NCI-H146 (cell line): ENCODE results near the gene ZNF766.
A peak's percentile ranks its signal among the peaks of the same experiment; 100 is the strongest.
"Not testable (repeated sequence)": the region's sequence is repeated elsewhere in the genome, so short reads cannot be mapped to it uniquely, and the experiment has no call there.

Experiments used
- DNase-seq: peaks from one replicate; lab custom pipeline; 2025; lab: John Stamatoyannopoulos, UW

Gene ZNF766

DNA sequence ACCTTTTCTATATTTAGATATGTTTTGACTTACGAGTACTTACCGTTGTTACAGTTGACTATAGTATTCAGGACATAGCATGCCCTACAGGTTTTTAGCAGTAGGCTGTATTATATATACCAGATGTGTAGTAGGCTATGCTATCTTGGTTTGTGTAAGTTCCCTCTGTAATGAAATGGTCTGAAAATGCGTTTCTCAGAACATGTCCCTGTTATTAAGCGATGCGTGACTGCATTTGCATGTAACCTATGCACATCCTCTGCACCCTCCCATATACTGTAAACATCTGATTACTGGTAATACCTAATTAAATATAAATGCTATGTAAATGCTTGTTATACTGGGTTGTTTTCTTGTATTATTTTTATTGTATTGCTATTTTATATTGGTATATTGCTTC is 6.6 kb downstream of the ZNF766 start:
- no peak for DNase-seq

DNA sequence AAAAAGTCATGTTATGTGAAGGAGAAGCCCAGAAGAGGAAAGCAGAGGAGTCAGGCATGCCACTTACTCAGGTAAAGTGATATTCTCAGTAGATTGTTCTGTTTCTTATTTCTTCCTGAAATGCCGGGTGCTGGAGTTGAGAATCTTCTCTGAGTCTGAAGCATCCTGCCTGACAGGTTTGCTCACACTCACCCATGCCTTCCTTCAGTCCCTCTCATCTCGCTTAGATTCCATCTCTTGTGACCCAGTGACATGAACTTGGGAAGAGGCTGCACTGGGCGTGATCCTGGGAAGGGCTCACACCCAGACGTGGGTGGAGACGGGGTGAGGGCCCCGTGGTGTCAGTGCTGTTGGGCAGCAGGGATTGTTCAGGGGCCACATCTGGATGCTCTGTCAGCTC is 8.1 kb downstream of the ZNF766 start:
- DNase-seq: no peak

DNA sequence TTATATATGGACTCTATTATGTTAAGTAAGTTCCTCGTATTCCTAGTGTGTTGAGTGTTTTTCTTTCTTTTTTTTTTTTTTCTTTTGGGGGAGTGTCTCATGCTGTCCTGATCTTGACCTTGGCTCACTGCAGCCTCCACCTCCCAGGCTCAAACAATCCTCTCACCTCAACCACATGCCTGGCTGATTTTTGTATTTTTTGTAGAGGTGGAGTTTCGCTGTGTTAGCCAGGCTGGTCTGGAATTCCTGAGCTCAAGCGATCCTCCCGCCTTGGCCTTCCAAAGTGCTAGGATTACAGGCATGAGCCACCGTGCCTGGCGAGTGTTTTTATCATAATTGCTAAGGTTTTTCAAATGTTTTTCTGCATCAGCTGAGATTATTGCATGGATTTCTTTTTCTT is 16.9 kb downstream of the ZNF766 start:
- DNase-seq: no peak

DNA sequence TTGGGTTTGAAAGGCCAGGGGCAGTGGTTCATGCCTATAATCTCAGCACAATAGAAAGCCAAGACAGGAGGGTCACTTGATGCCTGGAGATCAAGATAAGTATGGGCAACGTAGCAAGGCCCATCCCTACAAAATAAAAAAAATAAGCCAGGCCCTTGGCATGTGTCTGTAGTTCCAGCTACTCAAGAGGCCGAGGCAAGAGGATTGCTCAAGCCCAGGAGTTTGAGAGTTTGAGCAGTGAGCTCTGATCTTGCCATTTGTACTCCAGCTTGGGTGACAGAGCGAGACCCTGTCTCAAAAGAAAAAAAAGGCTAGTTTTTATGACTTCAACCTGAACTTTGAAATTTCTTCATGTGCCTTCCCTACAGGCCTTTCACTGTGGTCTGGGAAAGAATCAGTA is 22.4 kb downstream of the ZNF766 start:
- no peak for DNase-seq

DNA sequence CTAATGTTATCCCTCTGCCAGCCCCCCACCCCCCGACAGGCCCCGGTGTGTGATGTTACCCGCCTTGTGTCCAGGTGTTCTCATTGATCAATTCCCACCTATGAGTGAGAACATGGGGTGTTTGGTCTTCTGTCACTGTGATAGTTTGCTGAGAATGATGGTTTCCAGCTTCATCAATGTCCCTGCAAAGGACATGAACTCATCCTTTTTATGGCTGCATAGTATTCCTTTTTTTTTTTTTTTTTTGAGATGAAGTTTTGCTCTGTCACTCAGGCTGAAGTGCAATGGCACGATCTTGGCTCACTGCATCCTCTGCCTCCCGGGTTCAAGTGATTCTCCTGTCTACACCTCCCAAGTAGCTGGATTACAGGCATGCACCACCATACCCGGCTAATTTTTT is 23.6 kb downstream of the ZNF766 start:
- DNase-seq: not testable (repeated sequence)

DNA sequence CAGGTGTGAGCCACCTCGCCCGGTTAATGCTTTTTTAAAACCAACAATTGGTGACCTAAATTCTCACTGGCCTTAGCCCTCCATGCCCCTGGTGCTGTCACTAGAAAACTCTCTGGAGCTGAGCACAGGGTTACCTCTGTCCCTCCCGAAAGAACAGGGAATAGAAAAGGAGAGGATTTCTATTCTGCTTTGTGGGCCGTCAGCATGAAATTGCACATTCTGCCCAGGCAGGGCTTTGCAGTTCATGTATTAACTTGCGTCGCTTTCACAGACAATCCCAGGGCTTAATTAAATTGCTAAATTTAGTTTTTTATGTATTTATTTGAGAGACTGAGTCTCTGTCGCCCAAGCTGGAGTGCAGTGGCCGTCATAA is 27.0 kb downstream of the ZNF766 start:
- DNase-seq: no peak

DNA sequence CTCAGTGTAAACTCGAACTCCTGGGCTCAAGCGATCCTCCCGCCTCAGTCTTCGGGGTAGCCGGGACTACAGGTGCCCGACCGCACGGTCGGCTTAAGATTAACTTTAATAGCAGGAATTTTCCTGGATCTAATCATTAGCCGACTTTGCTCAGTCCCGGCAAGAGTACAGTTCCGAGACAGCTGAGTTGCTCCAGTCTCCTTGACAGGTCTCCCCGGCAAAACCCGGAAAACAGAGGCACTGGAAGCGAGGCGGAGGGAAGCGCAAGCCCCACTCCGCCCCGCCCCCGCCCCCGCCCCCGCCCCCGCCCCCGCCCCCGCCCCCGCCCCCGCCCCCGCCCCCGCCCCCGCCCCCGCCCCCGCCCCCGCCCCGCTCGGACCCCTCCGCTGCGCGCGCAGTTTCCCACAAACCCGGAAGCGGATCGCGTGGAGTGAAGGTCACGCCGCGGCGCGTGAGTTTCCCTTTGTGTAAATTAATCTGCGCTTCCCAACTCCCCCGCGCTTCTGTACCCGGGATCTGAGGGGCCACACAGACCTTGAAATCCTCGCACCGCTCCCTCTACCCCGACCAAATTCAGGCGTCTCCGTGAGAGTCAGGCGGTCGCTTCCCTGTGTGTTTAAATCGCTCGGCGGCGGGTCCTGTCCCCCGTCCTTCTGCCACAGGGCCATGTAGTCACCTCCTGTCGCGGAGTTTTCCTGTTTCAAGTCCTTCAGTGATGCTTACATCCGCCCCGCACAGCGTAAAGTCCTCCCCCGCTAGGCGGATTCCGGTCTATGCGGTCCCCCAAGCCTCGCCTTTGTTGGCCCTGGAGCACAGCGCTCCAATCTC is 27.6 kb downstream of the ZNF766 start, which contains the start of gene ZNF480:
Gene ZNF480 (plus strand): TSS at position 397 of the 828 bp plus-strand sequence. CDS start 3,244 bp downstream, outside the sequence.
- DNase-seq: peak; percentile 94

DNA sequence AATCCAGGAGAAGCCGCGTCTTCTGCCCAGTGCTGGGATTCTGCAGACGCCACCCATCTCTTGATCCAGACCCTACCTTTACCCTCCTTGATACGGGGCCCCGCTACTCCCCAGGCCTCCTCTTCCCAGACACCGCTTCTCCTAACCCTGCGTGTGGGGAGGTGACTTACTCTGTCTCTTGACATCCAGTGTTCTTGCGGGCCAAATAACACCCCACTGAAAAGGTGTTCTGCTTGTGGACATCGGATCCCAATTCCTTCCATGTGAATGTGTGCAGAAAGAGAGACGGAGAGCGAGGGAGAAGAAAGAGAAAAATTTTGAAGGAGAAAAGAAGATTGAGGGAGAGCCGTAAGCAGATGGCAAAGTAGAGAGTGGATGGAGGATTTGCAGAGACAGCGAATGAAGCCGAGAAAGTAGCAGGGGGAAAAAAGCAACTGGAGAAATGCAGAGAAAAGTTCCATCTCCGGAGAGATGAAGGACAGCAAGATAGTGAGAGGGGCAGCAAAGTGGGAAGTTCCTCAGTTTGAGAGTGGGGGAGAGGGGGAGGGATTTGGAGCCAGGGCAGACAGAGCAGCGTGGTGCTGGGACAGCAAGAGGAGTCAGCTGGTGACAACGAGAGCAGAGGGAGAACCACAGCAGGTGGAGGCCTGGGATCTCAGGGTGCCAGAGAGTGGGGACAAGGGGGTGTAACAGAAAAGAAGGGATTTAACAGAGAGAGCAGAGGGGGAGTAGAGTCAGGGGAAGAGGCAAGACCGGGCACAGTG is 28.4 kb downstream of the ZNF766 start:
- no peak for DNase-seq

DNA sequence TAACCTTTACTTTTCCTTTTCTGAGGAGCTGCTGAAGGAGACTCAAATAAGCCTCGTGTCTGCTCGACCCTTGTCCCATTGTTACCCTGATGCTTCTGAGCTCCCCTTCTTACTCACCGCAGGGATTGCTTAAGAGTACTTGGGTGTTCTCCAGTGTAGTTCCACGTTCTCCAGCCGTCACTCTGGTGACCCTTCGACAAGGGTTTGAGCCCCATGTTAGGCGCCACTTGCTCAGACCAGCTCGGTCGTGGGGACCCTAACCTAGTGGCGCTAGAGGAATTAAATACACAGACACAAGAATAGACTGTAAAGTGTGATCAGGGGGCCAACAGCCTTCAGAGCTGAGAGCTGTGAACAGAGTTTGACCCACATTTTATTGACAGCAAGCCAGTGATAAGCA is 37.9 kb downstream of the ZNF766 start:
- DNase-seq: no peak

DNA sequence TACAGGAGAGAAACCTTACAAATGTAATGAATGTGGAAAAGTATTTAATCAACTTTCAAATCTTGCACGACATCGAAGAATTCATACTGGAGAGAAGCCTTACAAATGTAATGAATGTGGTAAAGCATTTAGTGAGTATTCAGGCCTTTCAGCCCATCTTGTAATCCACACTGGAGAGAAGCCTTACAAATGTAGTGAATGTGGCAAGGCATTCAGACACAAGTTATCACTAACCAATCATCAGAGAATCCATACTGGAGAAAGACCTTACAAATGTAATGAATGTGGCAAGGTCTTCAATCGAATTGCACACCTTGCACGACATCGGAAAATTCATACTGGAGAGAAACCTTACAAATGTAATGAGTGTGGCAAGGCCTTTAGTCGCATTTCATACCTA is 53.0 kb downstream of the ZNF766 start:
- DNase-seq: no peak

DNA sequence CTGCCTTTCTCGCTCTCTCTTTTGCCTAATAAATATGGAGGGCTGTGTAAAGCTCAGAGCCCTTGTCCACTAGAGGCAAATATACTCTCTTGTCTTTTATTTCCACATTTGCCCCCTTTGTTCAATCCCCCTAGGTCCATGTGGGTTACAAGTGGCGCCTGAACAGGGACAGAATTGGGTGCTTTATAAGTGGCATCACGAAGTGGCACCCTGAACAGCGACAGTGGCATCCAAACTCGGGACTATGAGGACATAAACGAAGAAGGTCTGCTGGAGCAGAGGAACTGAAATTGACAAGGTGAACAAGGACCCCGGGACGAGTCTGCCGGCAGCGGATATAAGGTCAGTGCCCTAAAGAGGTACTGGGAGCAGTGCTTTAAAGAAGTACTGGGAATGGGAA is 62.4 kb downstream of the ZNF766 start:
- DNase-seq: no peak

DNA sequence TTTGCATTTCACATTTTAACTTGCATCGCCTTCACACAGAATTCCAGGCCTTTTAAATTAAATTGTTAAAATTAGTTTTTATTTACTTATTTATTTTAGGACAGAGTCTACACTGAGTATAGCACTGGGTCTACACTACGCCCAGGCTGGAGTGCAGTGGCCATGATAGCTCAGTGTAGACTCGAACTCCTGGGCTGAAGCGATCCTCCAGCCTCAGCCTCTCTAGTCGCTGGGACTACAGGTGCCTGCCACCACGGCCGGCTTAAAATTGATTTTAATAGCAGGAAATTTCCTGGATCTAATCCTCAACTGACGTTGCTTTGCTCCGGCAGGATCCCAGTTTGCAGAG is 66.4 kb downstream of the ZNF766 start:
- no peak for DNase-seq

DNA sequence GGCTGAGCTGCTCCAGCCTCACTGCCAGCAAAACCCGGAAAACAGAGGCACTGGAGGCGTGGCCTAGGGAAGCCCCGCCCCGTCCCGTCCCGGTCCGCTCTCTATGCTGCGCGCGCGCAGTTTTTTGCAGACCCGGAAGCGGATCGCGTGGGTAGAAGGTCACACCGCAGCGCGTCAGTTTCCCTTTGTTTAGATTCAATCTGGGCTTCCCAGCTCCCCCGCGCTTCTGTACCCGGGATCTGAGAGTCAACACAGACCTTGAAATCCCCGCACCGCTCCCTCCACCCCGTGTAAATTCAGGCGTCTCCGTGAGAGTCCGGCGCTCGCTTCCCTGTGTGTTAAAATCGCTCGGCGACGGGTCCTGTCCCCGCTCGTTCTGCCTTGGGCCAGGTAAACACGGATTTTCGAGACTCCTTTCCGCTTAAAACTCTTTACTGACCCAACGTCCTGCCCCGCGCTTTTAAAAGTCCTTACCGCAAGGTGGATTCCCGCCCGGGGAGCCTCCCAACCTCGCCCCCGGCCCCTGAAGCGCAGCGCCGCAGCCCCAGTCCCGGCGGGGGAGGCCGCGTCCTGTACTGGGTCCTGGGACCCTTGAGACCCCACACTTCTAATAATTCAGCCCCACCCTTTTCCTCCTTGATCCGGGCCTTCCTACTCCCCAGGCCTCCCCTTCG is 66.9 kb downstream of the ZNF766 start, which contains the start of gene ZNF610:
Gene ZNF610 (plus strand): TSS at position 127 of the 674 bp plus-strand sequence. CDS start 12,930 bp downstream, outside the sequence.
- peak; percentile 92 for DNase-seq

DNA sequence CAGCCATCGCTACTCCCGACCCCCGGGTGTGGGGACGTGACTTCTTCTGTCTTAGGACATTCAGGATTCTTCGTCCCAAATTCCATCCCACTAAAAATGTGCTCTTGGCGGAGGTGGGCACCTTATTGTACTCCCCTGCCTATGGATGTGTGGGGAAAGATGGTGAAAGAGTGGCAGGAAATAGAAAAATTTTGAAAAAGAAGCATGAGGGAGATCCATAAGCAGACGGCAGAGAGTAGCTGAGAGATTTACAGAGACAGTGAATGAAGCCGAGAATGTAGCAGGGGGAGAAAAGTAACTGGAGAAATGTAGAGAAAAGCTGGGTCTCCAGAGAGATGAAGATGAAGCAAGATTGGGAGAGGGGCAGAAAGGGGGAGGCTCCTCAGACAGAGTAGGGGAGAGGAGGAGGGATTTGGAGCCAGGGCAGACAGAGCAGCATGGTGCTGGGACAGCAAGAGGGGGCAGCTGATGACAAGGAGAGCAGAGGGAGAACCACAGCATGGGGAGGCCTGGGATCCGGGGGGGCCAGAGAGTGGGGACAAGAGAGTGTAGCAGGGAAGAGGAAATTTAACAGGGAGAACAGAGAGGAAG is 67.5 kb downstream of the ZNF766 start:
- DNase-seq: peak; percentile 5

DNA sequence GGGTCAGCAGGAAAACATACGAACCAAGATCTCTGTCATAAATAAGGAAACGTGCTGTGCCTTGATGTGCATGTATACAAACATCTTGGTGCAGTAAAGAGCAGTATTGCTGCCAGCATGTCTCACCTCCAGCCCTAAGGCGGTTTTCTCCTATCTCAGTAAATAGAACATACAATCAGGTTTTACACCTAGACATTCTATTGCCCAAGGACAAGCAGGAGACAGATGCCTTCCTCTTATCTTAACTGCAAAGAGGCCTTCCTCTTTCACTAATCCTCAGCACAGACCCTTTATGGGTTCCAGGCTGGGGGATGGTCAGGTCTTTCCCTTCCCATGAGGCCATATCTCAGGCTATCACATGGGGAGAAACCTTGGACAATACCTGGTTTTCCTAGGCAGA is 69.6 kb downstream of the ZNF766 start:
- DNase-seq: not testable (repeated sequence)

DNA sequence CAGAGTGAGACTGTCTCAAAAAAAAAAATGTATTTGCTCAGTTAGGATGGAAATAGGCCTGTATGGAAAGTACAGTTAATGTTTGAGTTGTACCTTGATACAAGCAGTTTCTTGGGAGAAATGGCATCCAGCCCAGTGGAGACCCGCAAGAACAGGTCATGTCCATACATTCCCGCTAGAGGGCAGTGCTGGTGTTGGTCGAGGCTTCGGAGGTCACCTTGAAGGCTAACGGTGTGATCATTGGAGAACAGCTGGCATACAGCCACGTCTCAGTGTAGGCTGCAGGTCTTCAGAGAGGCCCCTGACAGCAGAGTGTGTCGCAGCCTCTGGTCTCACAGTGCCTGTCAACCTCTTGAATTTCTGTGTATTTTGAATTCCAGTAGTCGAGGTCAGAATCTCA is 74.2 kb downstream of the ZNF766 start:
- DNase-seq: peak; percentile 85

DNA sequence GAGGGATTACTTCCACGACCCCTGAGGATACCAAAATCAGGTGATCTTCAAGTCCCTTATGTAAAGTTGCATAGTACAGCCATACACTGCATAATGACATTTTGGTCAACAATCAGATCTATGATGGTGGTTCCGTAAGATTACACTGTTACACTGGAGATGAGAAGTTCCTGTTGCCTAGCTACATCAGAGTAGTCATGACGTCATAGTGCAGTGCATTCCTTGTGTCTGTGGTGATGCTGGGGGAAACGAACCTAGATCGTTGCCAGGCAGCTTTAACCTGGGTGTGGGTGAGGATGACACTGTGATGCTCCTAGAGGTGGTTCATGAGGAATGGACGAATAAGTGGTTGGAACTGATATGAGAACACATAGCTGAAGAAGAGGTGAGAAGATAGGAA is 75.8 kb downstream of the ZNF766 start:
- no peak for DNase-seq
